HL-60 (cell line): ENCODE data around the gene JPH3.

Source experiments
- DNase-seq, 2 experiments: peaks; one replicate each; pipeline ENCODE4 v3.0.0-alpha.2; 2010 to 2020; ENCODE audit warnings: low read depth in 1 of 2, low spot score in 1 of 2
- H3K27ac ChIP-seq: fragments of 250-450 bp; sonication (Bioruptor Pico); replicated peaks from 2 replicates; pipeline ENCODE4 v1.5.1; 2020; ENCODE audit warnings: mild to moderate bottlenecking, moderate library complexity
- H3K27me3 ChIP-seq: fragments of 250-450 bp; sonication (Bioruptor Pico); 2 replicates; pipeline ENCODE4 v1.5.1; 2021; ENCODE audit warnings: mild to moderate bottlenecking, moderate library complexity; ENCODE audit not compliant: insufficient read depth, poor library complexity, severe bottlenecking
- H3K4me3 ChIP-seq: replicated peaks from 2 replicates; pipeline ENCODE4 v1.5.1; 2011; ENCODE audit warnings: mild to moderate bottlenecking, control low read depth, low read length; ENCODE audit not compliant: insufficient read depth
- GABPA ChIP-seq: IDR thresholded peaks from 2 replicates; pipeline ENCODE4 v1.6.1; 2012; ENCODE audit warnings: low read depth
- POLR2AphosphoS5 ChIP-seq: IDR thresholded peaks from 2 replicates; pipeline ENCODE4 v1.6.1; 2012; ENCODE audit warnings: low read depth
- SPI1 ChIP-seq: IDR thresholded peaks from 2 replicates; pipeline ENCODE4 v1.6.1; 2012; ENCODE audit warnings: low read depth, mild to moderate bottlenecking, borderline replicate concordance
- TF ChIP-seq, protein P1 (sequence below): IDR thresholded peaks from one replicate; pipeline ENCODE4 v1.5.1; 2011; ENCODE audit warnings: low read length, control low read depth, inconsistent platforms; ENCODE audit not compliant: insufficient read depth
- TF ChIP-seq, protein P2 (sequence below): IDR thresholded peaks from 2 replicates; pipeline ENCODE4 v1.6.1; 2012; ENCODE audit warnings: low read depth; ENCODE audit not compliant: insufficient replicate concordance

Gene JPH3

DNA sequence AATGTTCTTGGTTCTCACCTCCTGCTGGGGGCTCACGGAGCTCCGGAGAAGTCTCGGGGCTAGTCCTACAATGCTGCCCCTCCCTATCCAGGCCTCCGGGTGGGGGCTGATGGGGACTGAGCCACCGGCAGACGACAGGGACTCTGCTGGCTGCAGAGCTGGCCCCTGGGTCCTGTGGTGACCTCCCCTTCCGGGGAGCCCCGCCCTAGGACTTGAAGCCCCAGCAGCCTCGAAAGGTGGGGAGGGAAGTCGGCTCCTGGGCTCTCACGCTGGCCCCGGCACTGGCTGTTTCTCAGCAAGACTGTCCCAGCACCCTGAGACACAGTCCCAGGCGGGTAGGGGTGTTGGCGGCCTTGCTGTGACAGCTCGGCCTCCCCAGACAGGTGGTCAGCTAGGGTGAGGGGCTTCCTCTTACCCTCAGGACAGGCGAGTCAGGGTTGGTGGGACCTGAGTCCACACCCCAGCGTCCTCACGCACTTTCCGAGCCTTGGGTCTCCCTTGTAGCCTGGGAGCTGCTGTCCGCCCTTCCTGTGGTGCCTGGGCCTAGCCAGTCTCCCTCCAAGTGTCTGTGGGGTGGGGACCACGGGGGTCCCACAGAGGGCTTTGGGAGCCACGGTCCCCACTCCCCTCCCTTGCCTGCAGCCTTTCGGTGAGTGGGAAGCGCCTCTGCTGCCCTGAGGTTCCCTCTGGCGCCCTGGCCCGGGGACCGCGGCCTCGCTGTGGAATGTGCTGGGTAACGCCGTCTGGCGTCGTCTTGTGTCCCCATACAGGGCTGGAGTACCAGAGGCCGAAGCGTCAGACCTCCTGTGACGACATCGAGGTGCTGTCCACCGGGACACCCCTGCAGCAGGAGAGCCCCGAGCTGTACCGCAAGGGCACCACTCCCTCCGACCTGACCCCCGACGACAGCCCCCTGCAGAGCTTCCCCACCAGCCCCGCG, 86.8 kb downstream of the JPH3 start:
- Histone ChIP-seq H3K4me3 (no peak overlapping the region), H3K27ac (no peak overlapping the region), H3K27me3 (peaks cover 2% of the 10 kb centered on the region)
- no peak for TF ChIP-seq SPI1
- TF ChIP-seq, protein P1, sequence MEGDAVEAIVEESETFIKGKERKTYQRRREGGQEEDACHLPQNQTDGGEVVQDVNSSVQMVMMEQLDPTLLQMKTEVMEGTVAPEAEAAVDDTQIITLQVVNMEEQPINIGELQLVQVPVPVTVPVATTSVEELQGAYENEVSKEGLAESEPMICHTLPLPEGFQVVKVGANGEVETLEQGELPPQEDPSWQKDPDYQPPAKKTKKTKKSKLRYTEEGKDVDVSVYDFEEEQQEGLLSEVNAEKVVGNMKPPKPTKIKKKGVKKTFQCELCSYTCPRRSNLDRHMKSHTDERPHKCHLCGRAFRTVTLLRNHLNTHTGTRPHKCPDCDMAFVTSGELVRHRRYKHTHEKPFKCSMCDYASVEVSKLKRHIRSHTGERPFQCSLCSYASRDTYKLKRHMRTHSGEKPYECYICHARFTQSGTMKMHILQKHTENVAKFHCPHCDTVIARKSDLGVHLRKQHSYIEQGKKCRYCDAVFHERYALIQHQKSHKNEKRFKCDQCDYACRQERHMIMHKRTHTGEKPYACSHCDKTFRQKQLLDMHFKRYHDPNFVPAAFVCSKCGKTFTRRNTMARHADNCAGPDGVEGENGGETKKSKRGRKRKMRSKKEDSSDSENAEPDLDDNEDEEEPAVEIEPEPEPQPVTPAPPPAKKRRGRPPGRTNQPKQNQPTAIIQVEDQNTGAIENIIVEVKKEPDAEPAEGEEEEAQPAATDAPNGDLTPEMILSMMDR = no peak
- no peak for TF ChIP-seq GABPA
- TF ChIP-seq, protein P2, sequence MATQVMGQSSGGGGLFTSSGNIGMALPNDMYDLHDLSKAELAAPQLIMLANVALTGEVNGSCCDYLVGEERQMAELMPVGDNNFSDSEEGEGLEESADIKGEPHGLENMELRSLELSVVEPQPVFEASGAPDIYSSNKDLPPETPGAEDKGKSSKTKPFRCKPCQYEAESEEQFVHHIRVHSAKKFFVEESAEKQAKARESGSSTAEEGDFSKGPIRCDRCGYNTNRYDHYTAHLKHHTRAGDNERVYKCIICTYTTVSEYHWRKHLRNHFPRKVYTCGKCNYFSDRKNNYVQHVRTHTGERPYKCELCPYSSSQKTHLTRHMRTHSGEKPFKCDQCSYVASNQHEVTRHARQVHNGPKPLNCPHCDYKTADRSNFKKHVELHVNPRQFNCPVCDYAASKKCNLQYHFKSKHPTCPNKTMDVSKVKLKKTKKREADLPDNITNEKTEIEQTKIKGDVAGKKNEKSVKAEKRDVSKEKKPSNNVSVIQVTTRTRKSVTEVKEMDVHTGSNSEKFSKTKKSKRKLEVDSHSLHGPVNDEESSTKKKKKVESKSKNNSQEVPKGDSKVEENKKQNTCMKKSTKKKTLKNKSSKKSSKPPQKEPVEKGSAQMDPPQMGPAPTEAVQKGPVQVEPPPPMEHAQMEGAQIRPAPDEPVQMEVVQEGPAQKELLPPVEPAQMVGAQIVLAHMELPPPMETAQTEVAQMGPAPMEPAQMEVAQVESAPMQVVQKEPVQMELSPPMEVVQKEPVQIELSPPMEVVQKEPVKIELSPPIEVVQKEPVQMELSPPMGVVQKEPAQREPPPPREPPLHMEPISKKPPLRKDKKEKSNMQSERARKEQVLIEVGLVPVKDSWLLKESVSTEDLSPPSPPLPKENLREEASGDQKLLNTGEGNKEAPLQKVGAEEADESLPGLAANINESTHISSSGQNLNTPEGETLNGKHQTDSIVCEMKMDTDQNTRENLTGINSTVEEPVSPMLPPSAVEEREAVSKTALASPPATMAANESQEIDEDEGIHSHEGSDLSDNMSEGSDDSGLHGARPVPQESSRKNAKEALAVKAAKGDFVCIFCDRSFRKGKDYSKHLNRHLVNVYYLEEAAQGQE = no peak
- no peak for TF ChIP-seq POLR2AphosphoS5
- no peak for DNase-seq

DNA sequence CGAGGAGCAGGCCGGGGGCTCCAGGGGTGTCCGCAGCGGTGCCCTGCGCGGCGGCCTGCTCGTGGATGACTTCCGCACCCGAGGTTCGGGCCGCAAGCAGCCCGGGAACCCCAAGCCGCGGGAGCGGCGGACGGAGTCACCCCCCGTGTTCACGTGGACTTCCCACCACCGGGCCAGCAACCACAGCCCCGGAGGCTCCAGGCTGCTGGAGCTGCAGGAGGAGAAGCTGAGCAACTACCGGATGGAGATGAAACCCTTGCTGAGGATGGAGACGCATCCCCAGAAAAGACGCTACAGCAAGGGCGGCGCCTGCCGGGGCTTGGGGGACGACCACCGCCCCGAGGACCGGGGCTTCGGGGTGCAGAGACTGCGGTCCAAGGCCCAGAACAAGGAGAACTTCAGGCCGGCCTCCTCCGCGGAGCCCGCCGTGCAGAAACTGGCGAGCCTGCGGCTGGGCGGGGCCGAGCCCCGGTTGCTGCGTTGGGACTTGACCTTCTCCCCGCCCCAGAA, 87.7 kb downstream of the JPH3 start:
- no peak overlapping the region for H3K4me3 ChIP-seq
- no peak for TF ChIP-seq POLR2AphosphoS5
- TF ChIP-seq, protein P2 = no peak
- TF ChIP-seq, protein P1 = no peak
- no peak for TF ChIP-seq SPI1
- TF ChIP-seq GABPA = no peak
- H3K27me3 ChIP-seq = peaks cover 2% of the 10 kb centered on the region
- DNase-seq = no peak
- H3K27ac ChIP-seq = no peak overlapping the region

DNA sequence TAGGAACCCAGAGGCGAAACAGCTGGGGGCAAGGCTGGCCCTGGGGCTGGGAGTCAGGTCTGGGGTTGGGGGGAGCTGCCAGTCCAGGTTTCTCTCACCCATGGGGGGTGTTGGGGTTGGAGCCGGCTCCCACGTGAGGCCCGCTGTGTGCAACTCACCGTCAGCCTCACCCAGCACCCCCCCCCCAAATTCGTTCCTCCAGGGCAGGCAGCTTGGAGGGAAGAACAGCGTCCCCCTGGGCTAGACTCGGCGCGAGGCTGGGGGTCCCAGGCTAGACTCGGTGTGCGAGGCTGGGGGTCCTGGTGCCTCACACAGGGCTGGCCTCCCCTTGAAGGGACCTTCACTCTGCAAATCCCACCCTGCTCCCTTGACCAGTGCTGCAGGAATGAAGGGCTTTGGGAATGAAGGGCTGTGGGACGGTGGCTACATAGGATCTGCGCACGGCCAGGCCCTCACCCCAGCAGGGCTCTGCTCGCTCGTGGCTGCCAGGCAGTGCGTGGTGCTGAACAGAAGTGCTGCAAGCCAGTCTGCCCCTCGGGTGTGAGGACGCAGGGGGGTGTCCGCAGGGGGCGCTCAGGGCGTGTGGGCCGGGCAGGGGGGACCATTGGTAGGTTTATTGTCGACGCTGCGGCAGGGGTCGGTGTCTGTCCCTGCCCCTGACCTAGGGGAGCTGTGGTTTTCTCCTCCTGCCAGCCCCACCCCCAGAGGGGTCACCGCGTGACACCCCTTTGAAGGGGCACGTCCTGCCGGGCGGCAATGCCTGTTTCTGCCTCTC, 88.8 kb downstream of the JPH3 start:
- H3K27me3 ChIP-seq = peaks cover 2% of the 10 kb centered on the region

More for the DNA sequence above, 88.8 kb downstream of the JPH3 start:
- H3K4me3 ChIP-seq = no peak overlapping the region
- H3K27ac ChIP-seq = no peak overlapping the region
- DNase-seq = no peak
- TF ChIP-seq, protein P1 = no peak
- TF ChIP-seq GABPA = no peak
- no peak for TF ChIP-seq POLR2AphosphoS5
- TF ChIP-seq, protein P2 = no peak
- TF ChIP-seq SPI1 = no peak
